Lower lobe of right lung (tissue), 2 donors: ENCODE data around the gene ALDH1L1. TPM values are rescaled to one million over a fixed set of nuclear protein-coding genes. Genes with fewer than 3 reads are reported as not detected.
A peak's percentile ranks its signal among the peaks of the same experiment; 100 is the strongest.

Experiments used
- ATAC-seq, 2 donors: fragments of 200-7000 bp; cut with Tn5 transposase; one replicate each; pipeline ENCODE4 v1.9.1; 2020 to 2022; ENCODE audit warnings: mild to moderate bottlenecking in 2 of 2, moderate library complexity in 2 of 2
- DNase-seq: peaks from one replicate; pipeline ENCODE4 v3.0.0-alpha.2; 2020
- H3K27ac ChIP-seq: fragments of 200-600 bp; one replicate; pipeline ENCODE4 v1.8.0; 2022
- H3K27me3 ChIP-seq: fragments of 200-600 bp; one replicate; pipeline ENCODE4 v1.8.0; 2022; ENCODE audit warnings: low read depth
- H3K36me3 ChIP-seq: fragments of 200-600 bp; one replicate; pipeline ENCODE4 v1.8.0; 2022; ENCODE audit warnings: mild to moderate bottlenecking
- H3K4me1 ChIP-seq: fragments of 200-600 bp; one replicate; pipeline ENCODE4 v1.8.0; 2022
- H3K4me3 ChIP-seq: fragments of 200-600 bp; one replicate; pipeline ENCODE4 v1.8.0; 2022; ENCODE audit warnings: mild to moderate bottlenecking
- H3K9me3 ChIP-seq: fragments of 200-600 bp; one replicate; pipeline ENCODE4 v1.8.0; 2022
- CTCF ChIP-seq: fragments of 200-600 bp; IDR thresholded peaks from one replicate; pipeline ENCODE4 v1.8.0; 2022; ENCODE audit warnings: antibody characterized with exemption, mild to moderate bottlenecking
- intact Hi-C: fragments of 100-400 bp; cut with DNase I; formaldehyde crosslinking; loops from one replicate; pipeline ENCODE4 v1.11.0; 2022
- total RNA-seq: library from RNA; stranded (reverse); fragmentation: NEBNext Ultra II Directional; extraction: Animal tissue kit (Norgen Biotek cat#: 25700); gene quantifications from one replicate; pipeline ENCODE4 v1.2.1, GENCODE V29; 2021
- donor health status: DM: no; HTN: yes; CAD: no; lungs with severe emphysema.

Gene ALDH1L1
- total RNA-seq, 1 donor from 2014 or later = 2.8 TPM

DNA sequence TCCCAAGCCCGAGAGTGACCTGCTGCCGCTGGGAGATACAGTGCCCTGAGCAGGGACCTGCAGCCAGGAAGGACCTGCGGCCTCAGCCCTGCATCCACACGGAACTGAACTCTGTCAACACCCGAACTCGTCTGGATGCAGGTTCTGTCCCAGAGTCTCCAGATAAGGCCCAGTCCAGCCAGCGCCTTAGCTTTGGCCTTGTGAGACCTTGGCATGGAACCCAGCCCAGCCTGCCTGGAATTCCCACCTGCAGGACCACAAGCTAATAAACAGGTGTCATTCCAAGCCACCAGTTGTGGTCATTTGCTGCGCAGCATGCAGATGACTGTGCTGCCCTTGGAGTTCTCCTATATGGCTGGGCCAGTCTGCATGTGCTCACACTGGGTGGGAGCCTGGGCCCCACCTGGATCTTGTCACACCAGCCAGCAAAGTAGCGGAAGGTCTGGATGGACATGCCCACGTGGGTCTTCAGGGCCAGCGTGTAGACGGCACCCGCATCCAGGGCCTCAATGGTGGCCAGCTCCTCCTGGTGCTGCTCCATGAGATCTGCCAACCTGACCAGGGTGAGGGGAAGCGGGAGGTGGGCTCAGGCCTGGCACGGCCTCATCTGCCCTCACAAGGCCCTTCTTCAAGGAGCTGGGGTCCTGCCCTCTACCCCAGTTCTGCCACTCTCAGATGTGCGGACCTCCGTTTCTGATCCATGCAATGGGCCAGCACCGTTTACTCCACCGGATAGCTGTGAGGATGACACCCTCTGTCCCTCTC, 49.2 kb downstream of the ALDH1L1 start:
- ATAC-seq = no peak
- H3K36me3 ChIP-seq = no peaks in the 10 kb centered on the region
- intact Hi-C loops = no loop called here

GRCh38 chr3:126130081-126130855, 50.1 kb downstream of the ALDH1L1 start:
- H3K9me3 ChIP-seq = no peaks in the 10 kb centered on the region
- no peaks in the 10 kb centered on the region for H3K36me3 ChIP-seq
- peaks cover 14% of the 10 kb centered on the region for H3K4me1 ChIP-seq
- no peak for TF ChIP-seq CTCF
- H3K4me3 ChIP-seq = no peak overlapping the region
- DNase-seq (peak; percentile 53), ATAC-seq (peak; percentile 15 to 20)
- no peaks in the 10 kb centered on the region for H3K27me3 ChIP-seq
- intact Hi-C loops = no loop called here
- no peak overlapping the region for H3K27ac ChIP-seq

More for the DNA sequence above, 49.2 kb downstream of the ALDH1L1 start:
- no peaks in the 10 kb centered on the region for H3K27me3 ChIP-seq
- DNase-seq = peak; percentile 39
- H3K9me3 ChIP-seq = no peaks in the 10 kb centered on the region
- no peak overlapping the region for H3K4me3 ChIP-seq
- H3K4me1 ChIP-seq = peaks cover 14% of the 10 kb centered on the region
- TF ChIP-seq CTCF = no peak
- no peak overlapping the region for H3K27ac ChIP-seq

DNA sequence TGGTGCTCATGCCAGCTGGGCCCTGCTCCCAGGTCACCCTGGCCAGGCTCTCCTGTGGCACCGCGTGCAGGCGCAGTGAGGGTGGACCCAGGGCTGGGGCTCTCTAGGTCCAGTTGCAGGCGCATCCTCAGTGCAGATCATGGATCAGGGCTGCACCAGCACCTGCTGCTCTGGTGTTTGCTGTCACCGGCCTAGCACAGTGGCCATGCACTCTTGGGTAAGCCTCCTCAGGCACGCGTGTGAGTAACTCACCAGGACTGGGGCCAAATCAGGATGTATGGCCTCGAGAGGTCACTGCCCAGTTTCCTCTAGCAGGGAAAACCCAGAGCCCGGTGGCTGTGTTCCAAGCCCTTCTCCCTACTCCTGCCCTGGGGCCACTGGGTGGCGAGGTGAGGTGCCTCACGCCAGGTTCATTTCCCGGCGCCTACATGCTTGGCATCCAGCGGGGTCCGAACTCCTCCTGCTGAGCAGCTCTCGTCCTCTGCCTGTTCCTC, 50.9 kb downstream of the ALDH1L1 start:
- Histone ChIP-seq H3K4me1 (peaks cover 14% of the 10 kb centered on the region), H3K9me3 (no peaks in the 10 kb centered on the region), H3K36me3 (no peaks in the 10 kb centered on the region), H3K27me3 (no peaks in the 10 kb centered on the region), H3K4me3 (no peak overlapping the region), H3K27ac (no peak overlapping the region)
- ATAC-seq = peak; percentile 59 to 70
- intact Hi-C loops = no loop called here
- TF ChIP-seq CTCF = no peak
- DNase-seq = peak; percentile 76

DNA sequence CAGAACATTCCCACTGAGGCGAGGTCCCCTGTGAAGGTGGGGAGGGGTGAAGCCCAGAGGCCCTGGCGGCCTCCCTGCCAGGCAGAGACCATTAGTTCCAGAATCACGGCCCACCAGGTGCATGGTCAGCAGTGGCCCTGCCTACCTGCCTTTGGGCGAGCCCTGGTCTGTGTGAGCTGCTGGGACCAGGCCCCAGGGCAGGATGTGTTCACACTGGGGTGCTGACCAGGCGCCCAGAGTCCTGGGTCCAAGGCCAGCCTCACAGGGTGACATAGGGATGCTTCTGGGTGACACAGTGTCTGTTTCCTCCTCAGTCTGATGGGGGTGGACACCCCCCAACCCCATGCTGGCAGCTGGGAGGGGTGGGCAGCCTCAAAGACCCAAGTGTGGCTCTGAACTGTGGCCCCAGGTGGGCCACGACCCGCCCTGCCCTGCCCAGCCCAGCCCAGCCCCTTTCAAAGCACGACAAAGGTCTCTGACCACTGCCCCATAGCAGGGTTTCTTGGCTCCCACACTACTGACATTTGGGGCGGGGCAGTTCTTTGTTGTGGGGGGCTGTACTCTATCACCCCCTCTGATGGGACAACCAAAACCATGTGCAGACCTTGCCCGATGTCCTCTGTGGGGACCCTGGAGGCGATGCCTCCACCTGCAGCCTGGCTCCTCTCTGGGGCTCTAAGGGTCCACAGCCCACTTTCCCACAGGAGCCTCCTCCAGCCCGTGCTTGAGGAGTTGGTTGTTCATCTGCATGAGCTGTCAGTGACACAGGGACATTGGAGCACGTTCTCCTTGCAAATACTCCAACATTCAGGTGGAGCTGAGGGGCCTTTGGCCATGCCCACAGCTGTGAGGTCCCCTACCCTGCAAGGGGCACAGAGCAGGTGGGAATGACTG, 51.6 kb downstream of the ALDH1L1 start:
- intact Hi-C loops = no loop called here
- peaks cover 9% of the 10 kb centered on the region for H3K4me1 ChIP-seq
- no peak overlapping the region for H3K4me3 ChIP-seq
- ATAC-seq = no peak
- no peaks in the 10 kb centered on the region for H3K36me3 ChIP-seq
- no peak overlapping the region for H3K27ac ChIP-seq
- peak; percentile 18 for DNase-seq
- no peak for TF ChIP-seq CTCF
- H3K9me3 ChIP-seq = no peaks in the 10 kb centered on the region
- no peaks in the 10 kb centered on the region for H3K27me3 ChIP-seq

GRCh38 chr3:126127904-126128303, 52.5 kb downstream of the ALDH1L1 start:
- DNase-seq (peak; percentile 30), ATAC-seq (no peak)
- H3K27ac ChIP-seq = no peak overlapping the region
- no peak overlapping the region for H3K4me3 ChIP-seq
- intact Hi-C loops = no loop called here
- H3K4me1 ChIP-seq = peaks cover 9% of the 10 kb centered on the region
- no peak for TF ChIP-seq CTCF
- H3K36me3 ChIP-seq = no peaks in the 10 kb centered on the region
- H3K27me3 ChIP-seq = no peaks in the 10 kb centered on the region
- H3K9me3 ChIP-seq = no peaks in the 10 kb centered on the region
